Smooth muscle cell (in vitro differentiated cells): ENCODE measurements around the gene CHCHD3. TPM values are rescaled to one million over a fixed set of nuclear protein-coding genes. Genes with fewer than 3 reads are reported as not detected.

Source experiments
- DNase-seq: peaks from one replicate; lab custom pipeline; 2025; ENCODE audit not compliant: unreplicated experiment; lab: John Stamatoyannopoulos, UW
- H2AFZ ChIP-seq: fragments of 200-600 bp; sonication (generic); 2 replicates; pipeline ENCODE4 v1.6.0; 2016; ENCODE audit warnings: antibody characterized with exemption, low read depth, mild to moderate bottlenecking
- H3F3A ChIP-seq: fragments of 200-600 bp; sonication (generic); 2 replicates; pipeline ENCODE4 v1.6.0; 2017; ENCODE audit warnings: antibody characterized with exemption, low read depth
- H3K27ac ChIP-seq: fragments of 200-600 bp; sonication (generic); 2 replicates; pipeline ENCODE4 v1.5.1; 2016; ENCODE audit warnings: low read depth, mild to moderate bottlenecking
- H3K27me3 ChIP-seq: fragments of 200-600 bp; sonication (generic); 2 replicates; pipeline ENCODE4 v1.6.1; 2016; ENCODE audit warnings: low read depth, mild to moderate bottlenecking
- H3K36me3 ChIP-seq: fragments of 200-600 bp; sonication (generic); 2 replicates; pipeline ENCODE4 v1.5.1; 2016; ENCODE audit warnings: low read depth
- H3K4me1 ChIP-seq: fragments of 200-600 bp; sonication (generic); 2 replicates; pipeline ENCODE4 v1.5.1; 2016; ENCODE audit warnings: low read depth
- H3K4me2 ChIP-seq: fragments of 200-600 bp; sonication (generic); 2 replicates; pipeline ENCODE4 v1.6.0; 2016; ENCODE audit warnings: mild to moderate bottlenecking
- H3K4me3 ChIP-seq: fragments of 200-600 bp; sonication (generic); 2 replicates; pipeline ENCODE4 v1.5.1; 2016; ENCODE audit warnings: mild to moderate bottlenecking
- H3K79me2 ChIP-seq: fragments of 200-600 bp; sonication (generic); 2 replicates; pipeline ENCODE4 v1.6.0; 2016; ENCODE audit warnings: low read depth, mild to moderate bottlenecking
- H3K9ac ChIP-seq: fragments of 200-600 bp; sonication (generic); 2 replicates; pipeline ENCODE4 v1.6.0; 2016; ENCODE audit warnings: low read depth
- H3K9me3 ChIP-seq: fragments of 200-600 bp; sonication (generic); replicated peaks from 2 replicates; pipeline ENCODE4 v1.5.1; 2016; ENCODE audit warnings: low read depth
- H4K20me1 ChIP-seq: fragments of 200-600 bp; sonication (generic); 2 replicates; pipeline ENCODE4 v1.6.0; 2016; ENCODE audit warnings: low read depth
- CTCF ChIP-seq: fragments of 200-600 bp; sonication (generic); IDR thresholded peaks from 2 replicates; pipeline ENCODE4 v1.5.1; 2017; ENCODE audit warnings: borderline replicate concordance, mild to moderate bottlenecking, antibody characterized with exemption; ENCODE audit not compliant: insufficient read depth, poor library complexity, severe bottlenecking
- WGBS: methylation state at CpG from one replicate; pipeline ENCODE4 v1.1.7; 2016; ENCODE audit warnings: low lambda C conversion rate; 5-methylcytosine and 5-hydroxymethylcytosine counted together
- polyA plus RNA-seq: library from polyadenylated mRNA; unstranded; fragments of >200 nt; fragmentation: Nextera tagmentation; extraction: Ambion mirVana; gene quantifications from 2 replicates; pipeline ENCODE4 v1.2.1, GENCODE V29; 2016
- total RNA-seq: library from RNA; depleted of rRNA; stranded (reverse); fragments of >200 nt; gene quantifications from 2 replicates; pipeline ENCODE4 v1.2.3, GENCODE V29; 2014

The CHCHD3 gene
- total and polyA plus RNA-seq, 2 experiments from 2014 or later, result 49.8 to 59.2 TPM

- no peak overlapping the region for H3K27ac ChIP-seq
- peaks cover 28% of the 10 kb centered on the region for H3K79me2 ChIP-seq
- DNase-seq, result no peak
- H3K36me3 ChIP-seq, result no peaks in the 10 kb centered on the region
- H2AFZ ChIP-seq, result no peak overlapping the region
- no peaks in the 10 kb centered on the region for H3K9me3 ChIP-seq
- no peak overlapping the region for H3K4me3 ChIP-seq
- 100% methylated on average over 2 of the region's 2 CpGs for WGBS
- no peaks in the 10 kb centered on the region for H3F3A ChIP-seq
- TF ChIP-seq CTCF, result no peak
- peaks cover 40% of the 10 kb centered on the region for H4K20me1 ChIP-seq
- H3K4me2 ChIP-seq, result no peak overlapping the region
- no peak overlapping the region for H3K9ac ChIP-seq
- H3K4me1 ChIP-seq, result no peaks in the 10 kb centered on the region
- no peaks in the 10 kb centered on the region for H3K27me3 ChIP-seq
Observed at GRCh38 chr7:133019590-133019989, 62.3 kb downstream of the CHCHD3 start.

GRCh38 chr7:133016604-133017003 is 65.3 kb downstream of the CHCHD3 start:
- Histone ChIP-seq H3K4me1 (no peaks in the 10 kb centered on the region), H3K36me3 (no peaks in the 10 kb centered on the region), H2AFZ (no peak overlapping the region), H3K4me2 (no peak overlapping the region), H3K27me3 (no peaks in the 10 kb centered on the region), H3K79me2 (peaks cover 25% of the 10 kb centered on the region), H3K27ac (no peak overlapping the region), H3K4me3 (no peak overlapping the region), H3K9ac (no peak overlapping the region), H3K9me3 (no peaks in the 10 kb centered on the region), H4K20me1 (peaks cover 34% of the 10 kb centered on the region), H3F3A (no peaks in the 10 kb centered on the region)
- TF ChIP-seq CTCF, result no peak
- 91% methylated on average over 4 of the region's 4 CpGs for WGBS
- no peak for DNase-seq

GRCh38 chr7:133015888-133016287 is 66.0 kb downstream of the CHCHD3 start:
- Histone ChIP-seq H3K9me3 (no peaks in the 10 kb centered on the region), H3K9ac (no peak overlapping the region), H2AFZ (no peak overlapping the region), H3K27me3 (no peaks in the 10 kb centered on the region), H3K79me2 (peaks cover 25% of the 10 kb centered on the region), H3F3A (no peaks in the 10 kb centered on the region), H3K4me1 (no peaks in the 10 kb centered on the region), H3K27ac (no peak overlapping the region), H4K20me1 (peaks cover 41% of the 10 kb centered on the region), H3K36me3 (no peaks in the 10 kb centered on the region), H3K4me2 (no peak overlapping the region), H3K4me3 (no peak overlapping the region)
- no peak for DNase-seq
- TF ChIP-seq CTCF, result no peak

- H3K27me3 ChIP-seq, result no peaks in the 10 kb centered on the region
- peaks cover 46% of the 10 kb centered on the region for H4K20me1 ChIP-seq
- no peak overlapping the region for H3K27ac ChIP-seq
- TF ChIP-seq CTCF, result no peak
- DNase-seq, result no peak
- no peak overlapping the region for H3K9ac ChIP-seq
- H3K4me2 ChIP-seq, result no peak overlapping the region
- no peaks in the 10 kb centered on the region for H3K9me3 ChIP-seq
- H3K36me3 ChIP-seq, result no peaks in the 10 kb centered on the region
- H2AFZ ChIP-seq, result no peak overlapping the region
- H3K4me3 ChIP-seq, result no peak overlapping the region
- no peaks in the 10 kb centered on the region for H3F3A ChIP-seq
- H3K4me1 ChIP-seq, result no peaks in the 10 kb centered on the region
- WGBS, result 94% methylated on average over 5 of the region's 5 CpGs
- H3K79me2 ChIP-seq, result peaks cover 30% of the 10 kb centered on the region
Observed at GRCh38 chr7:133011746-133012145, 70.1 kb downstream of the CHCHD3 start.
